Glomerular visceral epithelial cell (primary cell): ENCODE results near the gene BCL2L1.
A peak's percentile ranks its signal among the peaks of the same experiment; 100 is the strongest.
"Not testable (repeated sequence)": the region's sequence is repeated elsewhere in the genome, so short reads cannot be mapped to it uniquely, and the experiment has no call there.

Experiments used
- DNase-seq: peaks from one replicate; pipeline ENCODE4 v3.0.0-alpha.2; 2016; ENCODE audit errors: extremely low spot score

Gene BCL2L1

DNA sequence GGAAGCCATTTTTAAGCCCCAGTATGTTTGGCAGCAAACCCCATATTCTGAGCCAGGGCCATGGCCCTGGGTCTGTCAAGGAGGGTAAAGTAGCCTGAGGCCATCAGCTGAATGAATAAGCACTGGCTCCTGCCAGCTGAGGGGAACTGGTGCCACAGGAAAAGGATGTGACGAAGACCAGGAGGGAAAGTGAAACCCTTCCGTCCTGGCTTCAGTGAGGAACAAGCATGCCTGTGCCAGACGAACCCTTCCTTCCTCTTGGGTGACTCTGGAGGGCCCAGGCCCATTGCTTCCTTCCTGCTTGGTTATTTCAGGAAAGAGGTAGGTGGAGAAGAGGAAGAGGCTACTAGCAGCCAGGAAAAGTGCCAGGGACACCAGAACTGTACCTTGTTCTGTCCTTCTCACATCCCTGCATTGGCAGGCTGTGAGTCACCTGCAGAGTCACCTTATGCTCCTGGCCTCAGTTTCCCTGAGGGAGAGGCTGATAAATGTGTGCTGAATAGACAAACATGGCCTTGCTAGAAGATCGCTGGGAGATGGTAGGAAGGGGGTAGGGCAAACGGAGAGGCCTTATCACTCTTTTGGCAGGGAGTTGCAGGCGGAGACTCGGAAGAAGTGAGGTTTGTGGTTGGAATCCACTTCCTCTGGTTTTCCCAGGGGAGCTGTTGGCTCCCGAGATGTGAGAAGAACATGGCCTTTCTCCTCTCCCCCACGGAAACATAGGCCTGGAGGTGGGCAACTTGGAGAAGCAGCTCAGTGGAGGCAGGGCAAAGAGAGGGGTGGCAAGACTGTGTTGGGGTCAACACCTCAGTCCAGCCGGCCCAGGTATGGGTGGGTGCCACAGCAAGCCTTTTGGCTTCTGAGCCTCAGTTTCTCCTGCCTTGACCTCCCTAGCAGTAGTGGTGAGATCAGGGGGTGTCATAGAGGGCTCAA lies 47.5 kb downstream of the BCL2L1 start:
- peak; percentile 70 for DNase-seq

DNA sequence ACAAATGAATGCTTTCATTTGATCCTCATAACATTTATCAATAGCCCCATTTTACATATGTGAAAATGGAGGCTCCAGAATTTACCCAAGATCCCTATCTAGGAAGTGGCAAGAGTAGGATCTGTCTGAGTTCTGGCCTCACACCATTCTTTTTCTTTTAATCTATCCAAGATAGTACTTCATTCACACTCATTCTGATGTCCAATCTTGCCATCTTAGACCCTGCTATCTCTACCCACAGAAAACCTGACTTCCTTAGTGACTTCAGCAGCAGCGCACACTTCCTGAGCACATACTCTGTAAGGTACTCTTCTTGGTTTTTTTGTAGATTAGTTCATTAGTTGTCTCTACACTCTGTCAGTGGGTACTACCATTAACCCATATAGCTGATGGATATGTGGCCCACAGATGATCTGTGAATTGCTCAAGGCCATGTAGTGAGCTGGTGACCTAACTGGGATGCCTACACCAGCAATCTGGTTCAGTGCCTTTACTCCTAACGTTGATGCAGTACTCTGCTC lies 48.7 kb downstream of the BCL2L1 start:
- no peak for DNase-seq

DNA sequence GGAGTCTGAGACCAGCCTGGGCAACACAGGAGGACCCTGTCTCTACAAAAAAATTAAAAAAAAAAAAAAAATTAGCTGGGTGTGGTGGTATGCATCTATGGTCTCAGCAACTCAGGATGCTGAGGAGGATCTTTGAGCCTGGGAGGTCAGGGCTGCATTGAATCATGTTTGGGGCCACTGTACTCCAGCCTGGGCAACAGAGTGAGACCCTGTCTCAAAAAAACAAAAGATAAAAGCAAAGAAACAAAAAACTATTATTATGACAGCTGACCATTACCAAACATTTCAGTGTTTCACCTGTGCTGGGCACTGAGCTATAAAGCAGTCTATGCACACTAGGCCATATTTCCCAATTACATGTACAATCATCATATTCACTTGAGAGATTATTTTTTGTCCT lies 49.2 kb downstream of the BCL2L1 start:
- DNase-seq = no peak

DNA sequence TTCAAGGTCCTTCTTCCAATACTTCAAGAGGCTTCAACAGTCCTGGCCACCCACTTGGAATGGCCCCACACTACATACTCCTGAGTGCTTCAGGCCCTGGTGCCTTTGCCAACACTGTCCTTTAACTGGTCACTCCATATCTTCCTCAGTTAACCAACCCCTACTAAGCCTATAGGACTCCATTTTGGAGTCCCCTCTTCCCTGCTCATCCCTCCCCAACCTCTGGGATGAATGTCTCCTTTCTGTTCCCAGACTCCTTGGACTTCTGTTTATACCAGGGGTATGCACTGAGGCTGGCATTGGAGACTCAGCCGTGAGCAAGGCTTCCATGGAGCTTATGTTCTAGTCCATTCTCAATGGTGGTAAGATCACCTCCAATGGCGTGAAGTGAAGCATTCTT lies 51.3 kb downstream of the BCL2L1 start:
- DNase-seq = no peak

DNA sequence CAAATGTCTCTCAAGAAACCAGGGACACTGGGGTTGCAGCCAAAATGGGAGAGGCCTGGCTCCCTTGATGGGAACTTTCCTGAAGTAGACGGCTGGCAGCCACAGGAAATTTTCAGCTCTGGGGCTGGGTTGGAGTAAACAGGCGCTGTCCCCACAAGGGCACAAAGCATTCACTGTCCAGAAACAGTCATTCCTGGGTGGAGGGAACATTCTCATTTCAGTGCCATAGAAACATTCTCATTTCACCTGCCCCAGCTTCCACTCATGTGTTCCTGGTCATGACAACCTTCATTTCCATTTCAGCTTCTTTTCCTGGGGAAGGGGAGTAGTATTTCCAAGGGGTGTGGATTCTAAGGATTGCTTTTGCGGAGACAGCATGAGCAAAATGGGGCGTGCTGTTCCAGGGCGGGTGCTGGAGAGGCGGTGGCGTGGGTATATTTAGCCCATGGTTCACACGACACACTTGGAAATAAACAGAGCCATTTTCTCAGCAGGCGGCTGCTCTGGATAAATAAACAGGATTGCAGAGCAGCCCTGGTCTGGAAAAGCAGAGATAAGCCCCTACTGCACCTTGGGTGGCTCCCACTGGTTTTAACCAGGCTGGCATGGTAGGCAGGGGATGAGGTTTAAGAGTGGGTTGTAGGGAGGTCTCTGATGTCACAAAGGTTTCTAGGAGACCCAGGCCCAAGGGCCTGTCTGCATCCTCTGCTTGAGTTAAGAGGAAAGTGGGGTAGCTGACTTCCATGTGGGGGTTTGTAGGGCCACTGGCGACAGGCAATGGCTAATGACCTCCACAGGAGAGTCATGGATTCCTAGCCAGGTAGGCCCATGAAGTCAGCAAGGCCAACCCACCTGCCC lies 52.1 kb downstream of the BCL2L1 start:
- no peak for DNase-seq

DNA sequence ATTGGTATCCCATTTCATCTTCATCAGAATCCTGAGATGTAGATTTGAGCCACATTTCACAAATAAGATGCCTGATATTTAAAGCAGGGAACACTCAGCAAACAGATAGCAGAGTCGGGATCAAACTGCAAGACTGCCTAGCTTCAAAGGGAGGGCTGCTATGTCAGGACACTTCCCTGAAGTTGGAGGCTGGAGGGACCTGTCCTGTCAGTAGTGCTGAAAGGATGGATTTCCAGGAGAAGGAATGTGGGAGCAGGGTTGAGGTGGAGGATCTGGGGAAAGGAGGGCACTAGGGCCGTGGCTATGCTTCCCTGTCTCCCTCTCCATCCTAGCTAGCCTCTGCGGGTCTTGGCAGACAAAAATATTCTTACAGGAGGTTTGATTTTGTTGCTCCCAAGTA lies 52.8 kb downstream of the BCL2L1 start:
- no peak for DNase-seq

DNA sequence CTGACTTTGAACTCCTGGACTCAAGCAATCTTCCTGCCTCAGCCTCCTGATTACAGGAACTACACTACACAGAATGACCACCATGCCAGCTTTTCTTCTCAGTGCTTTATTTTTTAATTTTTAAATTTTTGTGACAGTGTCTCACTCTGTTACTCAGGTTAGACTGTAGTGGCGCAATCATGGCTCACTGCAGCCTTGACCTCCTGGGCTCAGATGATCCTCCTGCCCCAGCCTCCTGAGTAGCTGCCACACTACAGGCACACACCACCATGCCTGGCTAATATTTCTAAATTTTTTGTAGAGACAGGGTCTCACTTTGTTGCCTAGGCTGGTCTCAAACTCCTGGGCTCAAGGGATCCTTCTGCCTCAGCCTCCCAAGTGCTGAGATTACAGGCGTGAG lies 53.7 kb downstream of the BCL2L1 start:
- DNase-seq = not testable (repeated sequence)

DNA sequence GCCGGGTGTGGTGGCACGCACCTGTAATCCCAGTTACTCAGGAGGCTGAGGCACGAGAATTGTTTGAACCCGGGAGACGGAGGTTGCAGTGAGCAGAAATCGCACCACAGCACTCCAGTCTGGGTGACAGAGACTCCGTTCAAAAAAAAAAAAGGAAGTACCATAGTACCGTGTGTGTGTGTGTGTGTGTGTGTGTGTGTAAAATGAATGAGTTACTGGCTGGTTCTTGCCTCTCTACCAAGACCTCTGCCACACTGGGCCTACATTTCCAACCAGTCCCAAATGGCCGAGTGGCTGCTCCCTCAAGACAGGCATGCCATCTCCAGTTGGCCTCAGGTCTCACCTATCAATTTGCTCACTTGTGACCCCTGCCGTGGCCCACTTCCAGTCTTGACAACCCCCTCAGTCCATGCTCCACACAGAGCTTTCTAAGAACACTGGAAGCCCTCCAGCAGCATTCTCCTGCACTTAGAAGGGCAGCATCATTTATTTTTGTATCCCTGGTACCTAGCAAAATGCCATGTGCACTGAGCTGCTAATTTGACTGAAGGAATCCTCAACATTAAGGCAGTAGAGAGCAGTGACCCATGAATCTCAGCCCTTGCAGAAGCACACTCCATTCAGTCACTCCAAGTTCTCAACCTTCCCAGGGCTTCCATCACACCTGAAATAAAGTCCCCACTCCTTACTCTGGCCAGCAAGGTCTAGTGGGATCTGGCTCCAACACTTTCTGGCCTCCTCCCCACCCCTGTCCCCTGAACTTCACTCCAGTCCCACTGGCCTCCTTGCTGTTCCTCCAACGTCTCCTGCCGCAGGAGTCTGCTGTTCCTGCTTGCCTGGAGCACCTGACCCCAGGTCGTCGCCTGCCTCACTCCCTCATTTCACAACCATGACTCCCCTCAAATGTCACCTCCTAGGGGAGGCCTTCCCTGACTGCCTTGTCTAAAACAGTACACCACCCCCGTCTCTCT lies 55.1 kb downstream of the BCL2L1 start:
- DNase-seq = no peak

DNA sequence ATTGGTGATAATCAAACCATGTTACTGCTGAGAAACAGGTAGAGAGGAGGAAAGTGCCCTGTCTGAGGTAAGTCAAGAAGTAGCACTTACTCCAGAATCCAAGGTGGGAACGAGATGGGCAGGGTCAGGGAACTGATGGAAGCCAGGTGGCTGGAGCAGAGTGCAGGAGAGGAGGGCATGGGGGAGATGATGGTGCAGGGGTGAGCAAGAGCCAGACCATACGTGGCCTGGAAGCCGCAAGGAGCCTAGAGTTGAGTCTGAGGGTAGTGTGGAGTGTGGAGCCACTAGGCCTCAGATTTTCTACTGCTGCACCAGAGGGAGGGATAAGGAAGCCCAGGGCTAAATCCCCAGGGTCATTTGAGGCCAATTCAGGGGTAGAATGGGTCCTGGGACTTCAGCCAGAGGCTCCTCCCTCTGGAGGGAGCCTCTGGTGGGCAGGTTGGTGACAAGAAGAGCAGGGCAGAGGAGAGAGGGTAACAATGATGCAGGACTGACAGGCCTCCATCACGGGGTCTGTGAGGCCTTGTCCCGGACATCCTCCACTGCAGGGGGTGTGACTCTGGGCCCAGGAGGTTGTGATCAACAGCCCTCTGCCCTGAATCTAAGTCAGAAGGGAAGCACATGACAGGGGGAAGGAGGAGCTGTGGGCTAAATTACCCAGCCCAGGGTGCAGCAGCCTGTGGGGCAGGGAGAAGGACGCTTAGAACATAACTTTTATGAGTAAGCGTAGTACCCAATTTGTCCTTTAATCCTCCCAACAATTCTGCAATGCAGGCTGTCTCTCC lies 56.2 kb downstream of the BCL2L1 start:
- DNase-seq = no peak

DNA sequence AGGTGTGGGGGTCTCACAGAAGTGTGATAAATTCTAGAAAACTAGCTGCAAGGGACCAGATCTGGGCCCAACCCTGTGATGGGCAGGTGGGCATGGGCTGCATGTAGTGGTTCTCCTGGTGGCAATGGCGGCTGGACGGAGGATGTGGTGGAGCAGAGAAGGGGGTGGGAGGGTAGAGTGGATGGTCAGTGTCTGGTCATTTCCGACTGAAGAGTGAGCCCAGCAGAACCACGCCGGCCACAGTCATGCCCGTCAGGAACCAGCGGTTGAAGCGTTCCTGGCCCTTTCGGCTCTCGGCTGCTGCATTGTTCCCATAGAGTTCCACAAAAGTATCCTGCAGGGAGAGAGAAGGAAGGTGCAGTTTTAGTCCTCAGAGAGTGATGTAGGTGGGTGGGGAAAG lies 56.9 kb downstream of the BCL2L1 start:
- no peak for DNase-seq

DNA sequence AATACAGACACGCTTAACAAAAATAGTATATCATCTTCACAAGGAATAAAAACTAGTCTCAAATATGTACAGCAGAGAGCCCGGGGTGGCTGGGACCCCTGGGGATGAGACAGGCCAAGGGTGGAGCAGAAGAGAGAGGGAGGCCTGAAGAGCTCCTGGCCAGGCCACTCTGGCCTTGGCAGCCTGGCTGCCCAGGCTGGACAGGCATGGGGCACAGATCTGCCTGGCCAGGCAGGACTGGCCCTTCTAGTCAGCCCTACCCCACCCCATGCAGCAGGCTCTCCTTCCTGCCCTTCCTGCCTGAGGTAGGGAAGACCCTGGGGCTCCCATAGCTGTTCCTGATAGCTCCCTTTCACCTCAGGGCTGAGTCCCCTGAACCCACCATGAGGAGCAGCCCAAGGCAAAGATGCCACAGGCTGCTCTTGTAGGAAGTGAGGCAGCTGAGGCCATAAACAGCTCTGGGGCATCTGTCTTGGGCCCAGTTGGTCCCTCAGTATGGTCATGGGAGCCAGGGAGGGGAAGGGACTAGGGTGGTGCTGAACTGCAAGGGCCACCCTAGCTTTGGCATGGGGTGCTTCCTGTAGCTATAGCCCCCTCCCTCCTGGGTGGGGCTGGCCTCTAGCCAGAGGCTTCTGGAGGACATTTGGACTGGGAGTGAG lies 57.8 kb downstream of the BCL2L1 start:
- DNase-seq = no peak

DNA sequence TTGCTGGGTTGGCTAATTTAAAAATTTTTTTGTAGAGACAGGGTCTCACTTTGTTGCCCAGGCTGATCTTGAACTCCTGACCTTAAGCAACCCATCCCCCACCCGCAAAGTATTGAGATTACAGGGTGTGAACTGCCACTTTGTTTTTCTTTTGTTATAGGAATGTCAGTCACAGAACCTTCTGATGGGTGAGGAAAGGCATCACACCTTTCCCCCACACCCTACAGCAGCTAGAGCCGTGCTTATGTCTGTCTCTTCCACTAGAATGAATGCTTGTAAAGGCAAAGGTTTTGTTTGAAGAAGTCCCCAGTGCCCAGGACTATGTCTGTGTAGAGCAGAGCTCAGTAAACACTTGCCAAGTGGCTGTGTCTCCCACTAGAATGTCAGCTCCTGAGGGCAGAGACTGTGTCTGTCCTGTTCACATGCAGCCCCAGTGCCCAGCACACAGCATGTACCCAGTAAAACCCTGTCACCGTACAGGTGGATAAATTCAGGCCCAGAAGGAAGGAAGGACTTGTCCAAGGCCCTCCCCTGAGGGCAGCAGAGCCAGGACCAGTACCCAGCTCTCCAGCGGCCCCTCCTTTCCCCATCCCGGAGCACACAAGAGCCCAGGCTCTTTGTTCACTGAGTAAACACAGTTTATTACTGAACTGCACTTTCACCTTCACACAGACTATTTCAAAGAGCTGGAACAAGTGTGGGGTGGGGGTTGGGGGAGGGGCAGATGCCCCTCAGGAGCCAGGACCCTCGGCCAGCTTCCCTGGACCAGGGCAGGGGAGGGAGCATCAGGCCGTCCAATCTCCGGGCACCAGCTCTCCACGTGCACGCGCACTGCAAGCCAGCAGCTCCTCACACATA lies 58.6 kb downstream of the BCL2L1 start:
- no peak for DNase-seq

DNA sequence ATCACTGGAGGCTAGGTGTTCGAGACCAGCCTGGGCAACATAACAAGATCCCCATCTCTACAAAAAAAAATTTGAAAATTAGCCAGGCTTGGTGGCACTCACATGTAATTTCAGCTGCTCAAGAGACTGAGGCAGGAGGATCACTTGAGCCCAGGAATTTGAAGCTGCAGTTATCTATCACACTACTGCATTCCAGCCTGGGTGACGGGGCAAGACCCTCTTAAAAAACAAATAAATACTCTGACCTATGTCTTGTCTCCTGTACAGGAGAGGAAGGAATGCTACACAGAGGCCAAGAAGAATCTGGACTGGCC lies 59.2 kb downstream of the BCL2L1 start:
- no peak for DNase-seq

DNA sequence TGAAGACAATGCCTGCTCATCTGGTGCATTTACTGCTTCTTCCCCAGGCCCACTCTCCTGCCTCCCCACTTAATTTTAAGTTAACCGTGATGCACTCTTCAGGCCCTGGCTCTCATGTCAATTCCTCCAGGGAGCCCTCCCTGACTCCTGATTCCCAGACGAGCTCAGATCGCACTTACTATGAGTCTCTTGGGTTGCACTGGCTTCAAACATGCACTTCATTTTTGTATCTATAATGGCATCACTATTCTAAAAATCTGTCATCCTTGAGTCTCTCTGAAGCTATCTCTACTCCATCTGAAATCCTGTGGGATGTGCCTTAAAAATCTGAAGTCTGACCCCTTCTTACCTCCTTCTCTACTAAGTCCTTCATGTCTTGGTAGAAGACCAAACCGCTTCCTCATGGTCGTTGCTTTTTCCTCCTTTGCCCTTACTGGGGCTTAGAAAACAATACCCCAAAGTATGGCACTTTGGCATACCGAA lies 60.3 kb downstream of the BCL2L1 start:
- DNase-seq = no peak

DNA sequence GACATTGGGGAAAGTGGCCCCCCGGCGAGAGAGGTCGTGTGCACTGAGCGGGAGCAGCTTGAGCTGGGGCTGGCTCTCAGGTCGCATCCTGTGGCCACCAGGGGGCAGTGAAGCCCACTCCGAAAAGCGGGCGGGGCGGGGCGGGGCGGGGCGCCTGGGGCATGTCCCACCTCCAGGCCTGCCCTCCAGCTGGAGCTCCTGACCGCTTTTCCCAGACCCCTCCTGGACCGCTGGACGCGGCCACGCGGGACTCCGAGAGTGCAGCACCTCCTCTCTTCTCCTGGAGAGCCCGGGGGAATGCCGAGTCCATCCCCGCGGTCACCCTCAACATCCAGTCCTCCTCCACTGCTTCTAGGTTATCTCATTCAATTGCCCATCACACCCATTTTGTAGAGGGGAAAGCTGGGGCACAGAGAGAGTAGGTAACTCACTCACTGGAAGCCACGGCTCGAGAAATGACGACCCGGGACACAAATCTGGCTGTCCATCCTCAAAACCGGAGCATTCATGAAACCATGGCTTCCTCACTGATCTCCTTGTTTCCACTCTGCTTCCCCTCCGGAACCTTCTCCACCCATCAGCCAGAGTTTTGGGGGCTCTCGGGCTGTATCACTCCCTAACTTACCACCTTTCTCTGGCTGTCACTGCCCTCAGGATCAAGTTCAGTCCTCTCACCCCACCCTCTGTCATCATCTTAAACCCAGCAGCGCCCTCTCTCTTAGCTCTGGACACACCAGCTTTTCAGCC lies 60.9 kb downstream of the BCL2L1 start:
- DNase-seq = peak; percentile 93

DNA sequence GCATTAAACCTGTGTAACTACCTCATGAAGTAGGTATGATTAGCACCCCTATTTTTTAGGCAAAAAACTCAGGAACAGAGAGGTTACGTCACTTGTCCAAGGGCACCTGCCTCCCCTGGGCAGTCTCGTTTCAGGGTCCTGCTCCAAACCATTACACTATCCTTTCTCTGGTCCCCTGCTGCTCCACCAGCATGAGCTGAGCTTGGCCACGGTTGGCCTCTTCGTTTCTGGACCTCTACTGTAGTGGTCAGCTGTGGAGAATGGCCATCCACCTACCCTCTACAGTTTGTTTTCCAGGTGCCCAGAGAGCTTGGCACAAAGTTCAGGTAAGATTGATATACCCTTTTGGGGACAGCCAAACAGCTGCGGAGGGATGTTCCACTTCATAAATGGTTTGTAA lies 68.1 kb downstream of the BCL2L1 start:
- no peak for DNase-seq

DNA sequence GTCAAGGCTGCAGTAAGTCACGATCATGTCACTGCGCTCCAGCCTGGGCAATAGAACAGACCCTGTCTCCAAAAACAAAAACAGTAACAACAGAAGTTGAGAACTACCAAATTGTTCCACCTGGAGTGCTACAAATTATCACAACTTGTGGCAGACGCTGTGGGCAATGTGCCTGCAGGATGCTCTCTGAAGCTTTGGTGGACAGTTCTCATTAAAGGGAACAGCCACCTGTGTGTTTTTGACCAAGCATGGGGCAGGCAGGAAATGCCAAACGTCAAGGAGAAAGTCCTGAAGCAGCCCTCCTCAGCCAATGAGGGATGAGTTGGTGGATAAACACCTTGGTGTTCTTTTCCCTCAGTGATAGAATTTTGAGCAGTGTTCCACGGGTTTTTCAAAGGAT lies 69.1 kb downstream of the BCL2L1 start:
- DNase-seq = no peak

DNA sequence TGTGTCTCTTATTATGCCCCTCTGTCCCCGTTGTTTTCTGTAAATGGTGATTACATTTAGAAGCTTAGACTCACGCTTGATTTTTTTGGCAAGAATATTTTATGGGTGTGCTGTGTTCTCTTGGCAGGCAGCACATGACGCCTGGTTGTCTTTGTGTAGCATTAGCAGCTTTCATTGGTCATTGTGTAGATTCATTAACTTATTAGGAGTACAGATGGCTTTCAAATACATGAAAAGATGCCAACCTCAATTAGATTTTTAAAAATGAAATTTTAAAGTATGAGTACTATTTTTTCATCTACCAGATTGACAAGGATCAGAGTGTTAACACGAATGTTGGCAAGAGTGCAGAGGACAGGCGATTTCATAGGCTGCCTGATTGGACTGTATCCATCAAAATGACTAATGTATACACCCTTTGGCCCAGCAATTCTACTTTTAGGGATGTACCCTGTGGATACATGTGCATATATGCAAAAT lies 69.7 kb downstream of the BCL2L1 start:
- DNase-seq = no peak
